NCI-H2196 treated with DMSO at 0.1 percent for 48 hours (cell line): ENCODE data around the gene KIF4A.
"Not testable (repeated sequence)": the region's sequence is repeated elsewhere in the genome, so short reads cannot be mapped to it uniquely, and the experiment has no call there.

Experiments used
- DNase-seq: peaks from one replicate; lab custom pipeline; 2025; ENCODE audit not compliant: unreplicated experiment; lab: John Stamatoyannopoulos, UW

The KIF4A gene, protein sequence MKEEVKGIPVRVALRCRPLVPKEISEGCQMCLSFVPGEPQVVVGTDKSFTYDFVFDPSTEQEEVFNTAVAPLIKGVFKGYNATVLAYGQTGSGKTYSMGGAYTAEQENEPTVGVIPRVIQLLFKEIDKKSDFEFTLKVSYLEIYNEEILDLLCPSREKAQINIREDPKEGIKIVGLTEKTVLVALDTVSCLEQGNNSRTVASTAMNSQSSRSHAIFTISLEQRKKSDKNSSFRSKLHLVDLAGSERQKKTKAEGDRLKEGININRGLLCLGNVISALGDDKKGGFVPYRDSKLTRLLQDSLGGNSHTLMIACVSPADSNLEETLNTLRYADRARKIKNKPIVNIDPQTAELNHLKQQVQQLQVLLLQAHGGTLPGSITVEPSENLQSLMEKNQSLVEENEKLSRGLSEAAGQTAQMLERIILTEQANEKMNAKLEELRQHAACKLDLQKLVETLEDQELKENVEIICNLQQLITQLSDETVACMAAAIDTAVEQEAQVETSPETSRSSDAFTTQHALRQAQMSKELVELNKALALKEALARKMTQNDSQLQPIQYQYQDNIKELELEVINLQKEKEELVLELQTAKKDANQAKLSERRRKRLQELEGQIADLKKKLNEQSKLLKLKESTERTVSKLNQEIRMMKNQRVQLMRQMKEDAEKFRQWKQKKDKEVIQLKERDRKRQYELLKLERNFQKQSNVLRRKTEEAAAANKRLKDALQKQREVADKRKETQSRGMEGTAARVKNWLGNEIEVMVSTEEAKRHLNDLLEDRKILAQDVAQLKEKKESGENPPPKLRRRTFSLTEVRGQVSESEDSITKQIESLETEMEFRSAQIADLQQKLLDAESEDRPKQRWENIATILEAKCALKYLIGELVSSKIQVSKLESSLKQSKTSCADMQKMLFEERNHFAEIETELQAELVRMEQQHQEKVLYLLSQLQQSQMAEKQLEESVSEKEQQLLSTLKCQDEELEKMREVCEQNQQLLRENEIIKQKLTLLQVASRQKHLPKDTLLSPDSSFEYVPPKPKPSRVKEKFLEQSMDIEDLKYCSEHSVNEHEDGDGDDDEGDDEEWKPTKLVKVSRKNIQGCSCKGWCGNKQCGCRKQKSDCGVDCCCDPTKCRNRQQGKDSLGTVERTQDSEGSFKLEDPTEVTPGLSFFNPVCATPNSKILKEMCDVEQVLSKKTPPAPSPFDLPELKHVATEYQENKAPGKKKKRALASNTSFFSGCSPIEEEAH

DNA sequence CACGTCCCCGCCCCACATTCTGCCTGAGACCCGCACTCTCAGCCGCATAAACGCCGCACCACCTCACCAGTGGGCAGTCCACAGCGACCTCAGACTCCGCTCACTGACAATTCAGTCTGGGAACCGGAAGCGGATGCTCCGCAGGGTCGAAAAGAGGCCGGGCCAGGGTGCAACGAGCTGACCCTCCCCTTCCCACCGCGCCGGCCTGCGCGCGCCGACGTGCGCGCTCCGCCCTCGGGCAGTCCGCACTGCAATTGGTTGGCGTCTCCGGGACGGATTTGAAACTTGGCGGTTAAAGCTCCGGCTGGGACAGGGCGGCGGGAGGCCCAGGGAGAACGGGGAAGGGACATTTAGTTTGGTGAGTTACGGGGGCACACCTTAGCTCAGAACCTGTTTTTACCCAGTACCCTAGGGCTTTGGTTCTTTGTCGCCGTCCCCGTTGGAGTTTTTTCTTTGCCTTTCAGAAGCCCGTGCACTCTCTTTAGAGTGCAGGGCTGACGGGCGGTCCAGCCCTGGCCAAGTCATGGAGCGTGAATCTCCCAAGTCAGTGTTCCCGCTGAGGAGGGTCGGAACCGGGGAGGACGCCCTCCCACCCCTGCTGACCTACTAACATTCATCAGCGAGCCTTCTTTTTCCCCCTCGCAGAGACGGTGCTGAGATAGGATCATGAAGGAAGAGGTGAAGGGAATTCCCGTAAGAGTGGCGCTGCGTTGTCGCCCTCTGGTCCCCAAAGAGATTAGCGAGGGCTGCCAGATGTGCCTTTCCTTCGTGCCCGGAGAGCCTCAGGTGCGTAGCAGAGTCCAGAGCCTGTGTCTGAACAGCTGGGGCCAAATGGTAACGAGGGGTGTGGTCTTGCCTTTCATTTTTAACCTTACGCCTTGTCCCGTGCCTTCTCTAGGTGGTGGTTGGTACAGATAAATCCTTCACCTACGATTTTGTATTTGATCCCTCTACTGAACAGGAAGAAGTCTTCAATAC lies at the start of gene KIF4A, which contains the start of gene PDZD11:
TSS of gene KIF4A (plus strand) at position 312 of the 978 bp plus-strand sequence. CDS start at position 667, 355 bp downstream.
TSS of gene PDZD11 (minus strand) at position 135 of the 978 bp plus-strand sequence. CDS start 586 bp downstream, outside the sequence.
- peak; percentile 49 for DNase-seq

DNA sequence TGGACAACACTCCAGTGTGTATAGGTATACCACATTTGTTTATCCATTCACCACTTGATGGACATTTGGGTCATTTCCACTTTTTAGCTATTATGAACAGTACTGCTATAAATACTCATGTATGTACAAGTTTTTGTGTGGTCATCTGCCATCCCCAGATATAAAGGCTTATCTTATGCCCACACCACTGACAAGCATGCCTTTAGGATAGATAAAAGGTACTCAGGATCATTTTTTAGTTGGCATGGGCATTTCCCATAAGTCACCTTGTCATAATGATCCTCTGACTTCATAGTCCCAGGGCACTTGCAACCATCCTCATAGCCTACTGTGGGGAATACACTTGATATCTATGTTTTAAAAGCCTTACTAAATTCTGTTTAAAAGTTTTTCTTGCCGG lies 49.2 kb upstream of the KIF4A start:
- no peak for DNase-seq

DNA sequence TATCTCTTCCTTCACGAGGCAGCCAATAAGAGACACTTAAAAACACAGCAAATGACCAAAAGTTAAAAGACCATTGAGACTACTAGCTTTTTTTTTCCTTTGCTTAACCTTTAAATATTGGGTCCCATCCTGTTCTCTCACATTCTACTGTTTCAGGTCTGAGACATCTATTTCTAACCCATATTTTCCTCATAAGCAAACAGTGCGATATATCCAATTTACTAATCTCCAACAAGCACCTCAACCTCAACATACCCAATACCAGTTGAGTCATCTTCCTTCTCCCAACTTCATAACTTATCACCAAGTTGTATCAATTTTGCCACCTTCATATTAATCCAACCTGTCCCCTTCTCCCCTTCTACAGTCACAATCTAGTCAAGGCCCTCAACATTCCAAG lies 48.4 kb upstream of the KIF4A start:
- no peak for DNase-seq

DNA sequence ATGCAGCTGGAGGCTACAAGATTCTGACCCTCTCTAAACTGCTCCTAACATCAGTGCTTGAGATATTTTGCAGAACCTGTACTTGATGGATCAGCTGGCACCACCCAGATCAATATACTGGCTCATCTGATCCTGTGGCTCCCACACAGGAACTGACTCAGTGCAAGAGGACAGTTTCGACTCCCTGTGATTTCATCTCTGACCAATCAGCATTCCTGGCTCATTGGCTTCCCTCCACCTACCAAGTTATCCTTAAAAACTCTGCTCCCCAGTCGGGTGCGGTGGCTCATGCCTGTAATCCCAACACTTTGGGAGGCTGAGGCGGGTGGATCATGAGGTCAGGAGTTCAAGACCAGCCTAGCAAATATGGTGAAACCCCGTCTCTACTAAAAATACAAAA lies 46.3 kb upstream of the KIF4A start:
- not testable (repeated sequence) for DNase-seq

DNA sequence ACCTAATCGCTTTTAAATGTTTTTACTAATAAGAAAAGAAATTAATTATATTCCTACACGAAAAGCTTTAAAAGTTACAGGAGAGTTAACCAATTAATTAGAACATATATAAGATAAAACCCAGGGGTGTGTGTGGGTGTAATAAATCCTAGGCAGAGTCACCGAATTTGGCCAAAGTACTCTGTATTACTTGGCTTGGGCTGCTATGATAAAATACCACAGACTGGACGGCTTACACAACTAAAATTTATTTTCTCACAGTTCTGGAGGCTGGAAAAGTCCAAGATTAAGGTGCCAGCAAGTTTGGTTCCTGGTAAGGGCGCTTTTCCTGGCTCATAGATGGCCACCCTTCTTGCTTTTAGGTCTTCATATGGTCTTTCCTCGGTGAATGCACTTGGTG lies 45.0 kb upstream of the KIF4A start:
- DNase-seq: no peak

DNA sequence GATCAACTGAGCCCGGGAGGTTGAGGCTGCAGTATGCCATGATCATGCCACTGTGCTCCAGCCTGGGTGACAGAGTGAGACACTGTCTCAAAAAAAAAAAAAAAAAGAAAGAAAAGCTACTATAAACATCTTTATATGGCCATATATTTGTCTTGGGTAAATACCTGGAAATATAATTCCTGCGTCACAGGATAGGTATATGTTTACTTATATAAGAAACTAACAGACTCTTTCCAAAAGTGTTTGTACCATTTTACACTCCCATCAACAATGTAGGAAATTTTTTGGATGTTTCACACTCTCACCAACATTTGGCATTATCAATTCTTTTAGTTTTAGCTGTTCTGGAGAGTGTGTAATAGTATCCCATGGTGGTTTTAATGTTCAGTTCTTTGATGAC lies 42.7 kb upstream of the KIF4A start:
- DNase-seq: no peak

DNA sequence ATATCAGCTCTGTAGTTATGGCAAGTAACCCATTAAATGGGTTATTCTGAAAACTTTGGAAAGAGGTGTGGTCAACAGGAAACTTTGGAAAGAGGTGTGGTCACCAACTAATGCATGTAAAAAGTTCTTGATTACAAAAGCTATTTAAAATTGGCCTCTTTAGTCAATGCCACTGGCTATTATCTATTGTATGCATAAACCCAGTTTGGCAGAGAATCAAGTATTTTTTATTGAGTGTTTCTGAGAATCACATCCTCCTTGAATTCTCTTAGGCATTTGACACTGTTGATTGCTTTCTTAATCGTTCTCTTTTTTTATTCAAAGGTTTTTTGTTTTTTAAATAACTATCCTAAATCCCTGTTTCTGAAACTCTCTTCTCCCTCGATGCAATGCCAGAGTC lies 37.4 kb upstream of the KIF4A start:
- no peak for DNase-seq

DNA sequence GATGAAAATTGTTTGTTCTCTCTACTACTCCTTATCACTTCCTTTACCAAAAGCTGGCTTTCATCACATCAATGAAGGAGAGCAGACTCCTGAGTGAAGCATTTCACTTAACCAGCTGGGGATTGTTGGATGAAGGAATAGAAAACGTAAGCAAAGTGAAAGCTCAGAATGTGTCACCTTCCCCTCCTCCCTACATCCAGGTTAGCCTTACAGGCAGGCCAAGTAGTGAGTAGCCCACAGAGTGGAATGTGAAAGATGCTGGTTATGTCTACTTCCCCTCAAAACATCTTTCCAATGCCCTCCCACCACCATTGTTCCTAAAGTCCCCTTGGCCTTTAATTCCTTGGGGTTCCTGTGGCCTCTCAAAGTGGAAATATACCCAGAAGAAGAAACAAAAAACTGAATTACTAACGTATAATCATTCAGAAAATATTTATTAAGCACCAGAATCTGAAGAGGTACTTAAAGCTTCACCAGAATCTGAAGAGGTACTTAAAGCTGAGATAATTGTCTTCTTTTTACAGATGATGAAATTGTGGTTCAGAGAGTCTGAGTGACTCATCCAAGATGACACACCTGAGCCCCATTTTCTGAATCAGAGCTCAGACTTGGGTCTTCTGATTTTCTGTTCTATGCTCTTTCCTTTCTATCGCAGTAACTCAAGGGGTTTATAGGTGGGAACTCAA lies 36.4 kb upstream of the KIF4A start:
- no peak for DNase-seq

DNA sequence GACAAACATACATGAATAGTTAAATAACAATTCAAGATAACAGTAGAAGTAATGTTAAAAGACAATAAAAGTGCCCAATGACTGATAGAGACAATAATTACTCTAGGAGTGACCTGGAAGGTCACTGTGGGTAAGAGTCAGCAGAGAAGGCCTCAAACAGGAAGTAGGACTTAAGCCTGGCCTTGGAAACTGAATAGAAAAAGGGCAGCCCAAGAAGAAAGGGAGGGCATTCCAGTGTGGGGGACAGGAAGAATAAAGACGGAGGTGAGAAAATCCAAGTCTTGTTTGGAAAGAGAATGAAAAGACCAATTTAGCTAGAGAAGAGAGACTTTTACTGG lies 35.9 kb upstream of the KIF4A start:
- DNase-seq: no peak

DNA sequence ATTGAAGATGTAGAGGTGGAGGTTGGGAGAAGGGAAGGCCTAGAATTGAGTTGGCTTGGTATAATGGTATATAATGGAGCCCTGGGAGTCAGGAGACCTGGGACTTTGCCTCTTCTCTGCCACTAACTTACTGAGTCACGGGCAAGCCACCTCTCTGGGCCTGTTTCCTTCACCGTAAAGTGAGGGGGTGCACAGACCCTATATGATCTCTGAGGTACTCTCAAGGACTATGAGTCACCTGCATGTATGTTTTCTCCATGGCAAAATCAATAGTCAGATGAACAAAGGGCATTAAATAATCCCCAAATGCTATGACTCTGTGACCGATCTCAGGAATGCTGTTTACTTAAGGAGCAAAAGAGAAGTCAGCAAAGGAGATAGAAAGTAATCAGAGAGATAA lies 35.0 kb upstream of the KIF4A start:
- DNase-seq: no peak

DNA sequence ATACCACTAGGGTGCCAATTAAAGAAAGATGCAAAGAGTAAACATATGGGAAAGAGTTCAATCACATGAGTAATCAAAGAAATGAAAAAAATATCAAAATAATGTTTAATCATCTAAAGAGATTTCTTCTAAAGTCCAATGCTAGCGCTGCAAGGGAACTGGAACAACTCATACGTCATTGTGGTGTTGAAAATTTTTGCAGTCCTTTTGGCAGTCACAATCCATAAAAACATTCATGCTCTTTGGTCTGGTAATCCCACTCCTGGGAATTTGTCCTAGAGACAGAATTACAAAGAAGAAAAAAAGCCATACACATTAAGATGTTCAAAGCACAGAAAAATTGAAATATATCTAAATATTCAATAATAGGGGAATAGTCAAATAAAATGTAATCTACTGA lies 34.5 kb upstream of the KIF4A start:
- DNase-seq: no peak

DNA sequence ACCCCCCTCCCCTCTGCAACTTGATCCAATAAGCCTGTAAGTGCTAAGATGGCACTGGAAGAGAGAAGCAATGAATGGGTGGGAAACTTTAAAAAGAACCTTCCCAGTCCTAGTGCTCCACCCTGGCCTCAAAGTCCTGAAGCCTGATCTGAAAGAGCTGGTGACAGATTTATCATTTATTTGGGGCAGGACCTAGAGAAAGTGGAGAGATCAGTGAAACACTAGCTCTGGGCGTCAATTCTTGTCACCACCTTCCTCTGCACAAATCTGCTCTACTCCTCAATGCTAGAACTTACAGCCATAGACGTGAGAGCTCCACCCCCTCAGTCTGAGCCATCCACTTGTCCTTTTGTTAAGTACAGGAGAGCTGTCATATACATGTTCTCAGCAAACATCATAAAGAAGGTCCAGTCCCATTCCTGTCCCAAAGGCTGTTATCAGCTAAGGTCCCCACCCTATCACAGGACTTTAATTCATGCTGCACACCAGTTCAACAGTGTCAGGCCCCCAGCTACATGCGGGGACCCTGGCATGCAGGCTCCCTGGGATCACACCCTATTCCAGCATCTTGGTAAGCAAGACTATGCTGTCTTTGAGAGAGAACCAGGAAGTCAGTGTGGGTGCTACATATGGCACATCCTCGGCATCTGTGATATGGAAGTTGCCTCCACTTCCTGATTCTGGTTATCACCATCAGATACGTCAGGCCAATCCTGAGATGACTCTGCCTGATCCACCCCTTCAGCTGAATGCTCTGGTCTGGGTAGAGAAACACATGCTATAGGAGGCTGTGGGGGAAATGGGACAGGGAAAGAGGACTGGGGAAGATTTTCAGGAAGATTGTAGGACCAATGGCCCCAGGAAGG lies 32.2 kb upstream of the KIF4A start:
- DNase-seq: no peak

DNA sequence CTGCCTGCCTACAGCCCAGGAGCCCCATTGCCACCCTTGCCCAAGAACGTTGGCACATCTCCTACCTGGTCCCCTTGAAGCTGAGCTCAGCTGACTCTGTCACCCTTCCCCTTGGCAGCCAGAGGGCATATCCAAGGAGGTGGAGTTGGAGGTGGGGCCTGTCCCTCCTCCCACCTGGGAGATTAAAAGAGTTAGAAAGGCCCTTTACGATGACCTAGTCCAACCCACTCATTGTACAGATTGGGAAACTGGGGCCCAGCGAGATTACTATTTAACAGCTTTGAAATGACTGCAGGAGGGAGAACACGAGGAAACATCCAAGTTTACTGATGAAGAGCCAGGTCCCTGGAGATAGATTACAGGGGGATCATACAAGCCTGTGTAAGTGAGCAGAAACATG lies 29.8 kb upstream of the KIF4A start, which contains the start of gene P2RY4:
TSS of gene P2RY4 (minus strand) at position 101 of the 400 bp plus-strand sequence. CDS start 580 bp downstream, outside the sequence.
- DNase-seq: no peak

DNA sequence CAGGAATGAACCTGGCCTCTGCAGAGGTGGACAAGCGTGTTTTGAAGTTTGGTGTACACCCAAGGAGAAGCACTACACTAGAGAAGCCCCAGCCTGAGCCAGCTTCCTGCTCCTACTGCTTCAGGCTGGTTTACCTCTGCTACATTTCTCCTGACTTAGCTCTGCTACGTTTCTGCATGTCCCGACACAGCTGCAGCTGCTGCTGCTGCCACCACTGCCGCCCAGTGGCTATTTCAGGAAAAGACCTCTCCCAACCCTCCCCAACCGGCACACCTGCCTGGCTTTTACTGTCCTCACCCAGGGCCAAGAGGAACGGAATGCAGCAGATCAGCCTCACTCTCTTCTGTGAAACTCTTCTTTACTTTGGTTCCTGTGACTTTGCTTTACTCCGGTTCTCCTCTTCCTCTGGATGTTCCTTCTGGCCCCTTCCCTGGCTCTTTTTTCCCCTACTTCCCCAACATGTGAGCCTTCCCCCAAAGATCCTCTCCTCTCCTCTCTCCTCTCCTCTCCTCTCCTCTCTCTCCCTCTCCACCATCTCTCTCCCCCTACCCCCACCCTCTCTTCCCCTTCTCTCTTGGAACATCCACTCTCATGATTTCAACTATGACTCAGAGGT lies 26.8 kb upstream of the KIF4A start:
- peak; percentile 41 for DNase-seq

DNA sequence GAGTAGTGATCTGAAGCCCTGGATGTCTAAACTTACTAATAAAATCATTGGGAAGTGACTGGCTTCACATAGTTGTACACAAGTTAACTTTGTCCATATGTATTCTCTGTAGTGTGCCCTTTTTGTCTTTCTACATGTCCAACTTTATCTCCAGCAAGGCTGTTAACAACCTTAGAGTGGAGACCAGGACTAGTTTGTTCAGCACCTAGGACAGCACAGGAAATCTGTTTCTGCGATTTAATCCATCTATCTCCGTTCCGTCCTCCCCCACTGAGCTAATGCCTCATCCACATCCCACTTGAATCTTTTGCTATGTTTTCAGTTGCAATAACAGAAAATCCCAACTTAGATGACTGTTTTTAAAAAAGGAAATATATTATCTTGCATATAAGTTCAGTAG lies 25.1 kb upstream of the KIF4A start:
- no peak for DNase-seq

DNA sequence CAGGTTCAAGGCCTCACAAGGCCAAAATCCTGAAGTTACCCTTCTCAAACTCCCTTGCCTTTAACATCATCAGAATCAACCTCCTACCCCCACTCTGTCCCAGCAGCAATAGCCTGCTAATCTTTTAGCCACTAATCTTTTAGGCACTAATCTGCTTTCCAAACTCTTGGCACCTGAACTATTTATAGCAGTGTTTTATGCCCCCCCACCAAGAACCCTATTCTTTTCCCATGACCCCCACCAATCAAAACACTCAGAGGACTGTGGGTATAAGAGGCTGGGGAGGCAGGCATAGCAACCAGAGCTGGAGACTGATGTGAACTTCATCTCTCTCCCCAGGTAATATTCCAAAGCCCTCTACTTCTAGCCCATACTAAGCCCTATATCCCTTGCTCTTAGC lies 21.9 kb upstream of the KIF4A start, which contains the start of gene ARR3:
TSS of gene ARR3 (plus strand) at position 301 of the 400 bp plus-strand sequence. CDS start 1,052 bp downstream, outside the sequence.
- no peak for DNase-seq

DNA sequence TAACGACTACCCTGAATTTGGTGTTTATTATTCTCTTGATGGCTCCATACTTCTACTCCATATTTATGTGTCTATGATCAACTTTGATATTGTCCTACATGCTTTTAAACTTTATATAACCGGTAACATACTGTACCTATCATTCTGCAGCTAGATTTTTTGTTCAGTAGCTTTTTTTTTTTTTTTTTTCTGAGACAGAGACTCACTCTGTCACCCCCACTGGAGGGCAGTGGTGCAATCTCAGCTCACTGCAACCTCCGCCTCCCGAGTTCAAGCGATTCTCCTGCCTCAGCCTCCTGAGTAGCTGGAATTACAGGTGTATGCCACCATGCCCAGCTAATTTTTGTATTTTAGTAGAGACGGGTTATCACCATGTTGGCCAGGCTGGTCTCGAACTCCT lies 15.9 kb upstream of the KIF4A start:
- not testable (repeated sequence) for DNase-seq

DNA sequence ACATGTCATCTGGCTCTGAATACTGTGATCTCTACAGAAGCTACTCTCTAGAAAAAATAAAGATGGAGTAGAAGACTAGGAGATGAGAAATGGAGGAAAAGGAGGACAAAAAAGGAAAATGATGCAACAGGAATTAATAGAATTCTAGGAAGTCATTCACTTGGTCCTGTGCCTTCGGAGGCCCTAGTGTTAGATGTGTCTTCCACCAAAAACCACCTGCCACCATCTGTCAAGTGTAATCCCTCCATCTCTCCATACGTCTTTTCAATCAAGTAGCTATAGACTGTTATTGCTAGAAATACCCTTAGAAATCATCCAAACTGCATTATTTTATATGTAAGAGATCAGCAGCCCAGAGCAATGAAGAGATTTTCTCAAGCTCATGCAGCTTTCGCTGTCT lies 10.8 kb upstream of the KIF4A start:
- no peak for DNase-seq
